Mammary epithelial cell (primary cell): ENCODE results near the gene KCNMB2.

Experiments used
- EZH2 ChIP-seq: IDR thresholded peaks from 2 replicates; pipeline ENCODE4 v1.6.1; 2012; ENCODE audit warnings: low read length, inconsistent platforms, borderline replicate concordance
- TF ChIP-seq, protein P1 (sequence below), 2 donors: IDR thresholded peaks in 1 of 2; conservative IDR thresholded peaks in 1 of 2; 2 replicates each; pipeline ENCODE4 v1.5.1; 2011 to 2012; ENCODE audit warnings: inconsistent platforms in 2 of 2, low read length in 2 of 2, mild to moderate bottlenecking in 2 of 2, control low read depth in 1 of 2, low read depth in 1 of 2; ENCODE audit not compliant: insufficient read depth in 1 of 2; ENCODE audit errors: extremely low read depth in 1 of 2

DNA sequence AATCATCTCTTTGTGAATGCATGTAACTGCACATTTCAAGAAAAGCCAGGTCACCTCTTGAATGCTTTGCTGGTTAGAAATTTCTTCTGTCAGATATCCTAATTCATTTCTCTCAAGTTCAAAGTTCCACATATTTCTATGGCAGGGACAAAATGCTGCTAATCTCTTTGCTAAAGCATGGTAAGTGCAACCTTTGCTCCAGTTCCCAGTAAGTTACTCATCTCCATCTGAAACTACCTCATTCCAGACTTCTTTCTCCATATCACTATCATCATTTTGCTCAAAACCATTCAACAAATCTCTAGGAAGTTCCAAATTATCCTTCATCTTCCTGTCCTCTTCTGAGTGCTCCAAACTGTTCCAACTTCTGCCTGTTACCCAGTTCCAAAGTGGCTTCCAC is 304.8 kb downstream of the KCNMB2 start:
- TF ChIP-seq, protein P1, sequence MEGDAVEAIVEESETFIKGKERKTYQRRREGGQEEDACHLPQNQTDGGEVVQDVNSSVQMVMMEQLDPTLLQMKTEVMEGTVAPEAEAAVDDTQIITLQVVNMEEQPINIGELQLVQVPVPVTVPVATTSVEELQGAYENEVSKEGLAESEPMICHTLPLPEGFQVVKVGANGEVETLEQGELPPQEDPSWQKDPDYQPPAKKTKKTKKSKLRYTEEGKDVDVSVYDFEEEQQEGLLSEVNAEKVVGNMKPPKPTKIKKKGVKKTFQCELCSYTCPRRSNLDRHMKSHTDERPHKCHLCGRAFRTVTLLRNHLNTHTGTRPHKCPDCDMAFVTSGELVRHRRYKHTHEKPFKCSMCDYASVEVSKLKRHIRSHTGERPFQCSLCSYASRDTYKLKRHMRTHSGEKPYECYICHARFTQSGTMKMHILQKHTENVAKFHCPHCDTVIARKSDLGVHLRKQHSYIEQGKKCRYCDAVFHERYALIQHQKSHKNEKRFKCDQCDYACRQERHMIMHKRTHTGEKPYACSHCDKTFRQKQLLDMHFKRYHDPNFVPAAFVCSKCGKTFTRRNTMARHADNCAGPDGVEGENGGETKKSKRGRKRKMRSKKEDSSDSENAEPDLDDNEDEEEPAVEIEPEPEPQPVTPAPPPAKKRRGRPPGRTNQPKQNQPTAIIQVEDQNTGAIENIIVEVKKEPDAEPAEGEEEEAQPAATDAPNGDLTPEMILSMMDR (conservative IDR thresholded peaks at IDR 0.05 in 1 of 2, IDR thresholded peaks at IDR 0.05 in 1 of 2; ENCODE audit: extremely low read depth in 1 of 2, insufficient read depth in 1 of 2, low read depth in 1 of 2, low read length in 2 of 2): no peak
- TF ChIP-seq EZH2: no peak
